Adrenal gland (tissue), 12 donors: Measurements from ENCODE around the gene NDUFB10. TPM values are rescaled to one million over a fixed set of nuclear protein-coding genes. Genes with fewer than 3 reads are reported as not detected.
"Not testable (repeated sequence)": the region's sequence is repeated elsewhere in the genome, so short reads cannot be mapped to it uniquely, and the experiment has no call there.

Experiments
- DNase-seq, 7 donors: peaks; one replicate each; pipeline ENCODE4 v3.0.0-alpha.2; 2019 to 2020
- H3K27ac ChIP-seq, 5 donors: fragments of 200-600 bp; sonication (generic) in 4 of 5; 1 replicate in 3 of 5; 2 replicates in 2 of 5; pipeline versions ENCODE4 v1.5.1 to v1.8.0; 2016 to 2020; ENCODE audit warnings: mild to moderate bottlenecking in 1 of 5
- H3K27me3 ChIP-seq: fragments of 200-600 bp; 2 replicates; pipeline ENCODE4 v1.8.0; 2021
- H3K36me3 ChIP-seq, 2 donors: fragments of 200-600 bp; replicated peaks in 1 of 2; 1 replicate in 1 of 2; 2 replicates in 1 of 2; pipeline versions ENCODE4 v1.5.1 to v1.8.0; 2018 to 2022
- H3K4me1 ChIP-seq, 2 donors: fragments of 200-600 bp; replicated peaks in 1 of 2; 1 replicate in 1 of 2; 2 replicates in 1 of 2; pipeline versions ENCODE4 v1.5.1 to v1.8.0; 2018 to 2021
- H3K4me3 ChIP-seq, 4 donors: fragments of 200-600 bp; sonication (generic) in 3 of 4; one replicate each; pipeline ENCODE4 v1.5.1; 2016 to 2018
- H3K9me3 ChIP-seq, 3 donors: fragments of 200-600 bp; sonication (generic) in 1 of 3; replicated peaks in 1 of 3; 1 replicate in 2 of 3; 2 replicates in 1 of 3; pipeline versions ENCODE4 v1.5.1 to v1.8.0; 2016 to 2021
- POLR2A ChIP-seq, 2 donors: fragments of 450-650 bp; IDR thresholded peaks; one replicate each; pipeline ENCODE4 v1.6.1; 2017; ENCODE audit warnings: antibody characterized with exemption in 2 of 2, mild to moderate bottlenecking in 2 of 2, moderate library complexity in 1 of 2
- WGBS, 4 donors: extraction: QIAGEN DNeasy Blood & Tissue Kit in 2 of 4; methylation state at CpG; one replicate each; pipeline versions ENCODE4 v1.1.5 to v1.1.7; 2013 to 2017; 5-methylcytosine and 5-hydroxymethylcytosine counted together
- intact Hi-C, 2 donors: fragments of 100-400 bp; cut with DNase I; formaldehyde crosslinking; loops; one replicate each; pipeline versions ENCODE4 v1.14.1 to v1.15.0; 2022 to 2023
- polyA plus RNA-seq, 3 donors: library from polyadenylated mRNA; stranded (reverse); fragments of 200-250 nt in 2 of 3; fragments of 350-450 nt in 1 of 3; fragmentation: Illumina TruSeq in 1 of 3; extraction: RNeasy Lipid Tissue Mini Kit (QIAGEN cat#74804) in 1 of 3; gene quantifications; one replicate each; pipeline ENCODE4 v1.2.3, GENCODE V29; 2013 to 2014
- total RNA-seq, 9 donors: library from RNA; depleted of rRNA in 4 of 9; stranded (reverse); fragments of >200 nt in 4 of 9; fragments of 120-200 nt in 1 of 9; fragmentation: NEBNext Ultra II Directional in 1 of 9; extraction: Animal tissue kit (Norgen Biotek cat#: 25700) in 1 of 9; gene quantifications; one replicate each; pipeline versions ENCODE4 v1.1.0 to v1.2.4, GENCODE V29; 2013 to 2023
- TF ChIP-seq, protein P1 (sequence below), 6 experiments: fragments of 450-650 bp in 4 of 6; fragments of 200-600 bp in 2 of 6; sonication (generic) in 1 of 6; IDR thresholded peaks; 1 replicate in 5 of 6; 2 replicates in 1 of 6; pipeline versions ENCODE4 v1.5.1 to v1.8.0; 2016 to 2021; ENCODE audit warnings: antibody characterized with exemption in 6 of 6, mild to moderate bottlenecking in 2 of 6, moderate library complexity in 1 of 6
- donor health status: healthy with polysubstance abuse.
- donor health status: Bipolar disorder and iron deficiency.
- donor health status: DM: yes; HTN: yes; CAD: no.
- donor health status: DM: no; HTN: no; CAD: no.
- donor health status: DM: no; HTN: no; CAD: no.
- donor health status: DM: yes; HTN: yes; CAD: no.

Gene NDUFB10
- total and polyA plus RNA-seq, 12 donors, result 109 to 298 (median 175) TPM

DNA sequence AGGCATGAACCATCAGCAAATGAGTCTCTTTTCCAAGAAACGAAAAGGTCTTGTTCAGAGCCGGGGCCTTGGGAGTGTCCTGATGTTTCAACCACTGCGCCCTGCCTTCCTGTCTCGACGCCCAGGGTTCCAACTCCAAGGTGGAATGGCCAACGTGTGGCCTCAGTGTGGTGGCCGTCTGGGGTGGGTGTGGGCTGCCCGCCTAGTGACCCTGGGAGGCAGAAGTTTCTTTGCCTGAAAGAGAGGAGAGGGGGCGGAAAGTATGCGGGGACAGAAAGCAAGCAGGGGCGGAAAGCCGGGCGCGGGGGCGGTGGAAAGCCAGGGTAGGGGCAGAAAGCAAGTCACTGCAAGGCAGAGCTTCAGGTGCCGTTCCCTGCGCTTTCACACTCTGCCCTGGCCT lies 20.4 kb upstream of the NDUFB10 start:
- peaks cover 7 to 11% of the 10 kb centered on the region in 2 donors for H3K4me1 ChIP-seq
- H3K4me3 ChIP-seq, result no peak overlapping the region
- 85 to 91% (median 87%) methylated on average over 14 to 17 of the region's 17 CpGs for WGBS, 4 donors
- TF ChIP-seq, protein P1, sequence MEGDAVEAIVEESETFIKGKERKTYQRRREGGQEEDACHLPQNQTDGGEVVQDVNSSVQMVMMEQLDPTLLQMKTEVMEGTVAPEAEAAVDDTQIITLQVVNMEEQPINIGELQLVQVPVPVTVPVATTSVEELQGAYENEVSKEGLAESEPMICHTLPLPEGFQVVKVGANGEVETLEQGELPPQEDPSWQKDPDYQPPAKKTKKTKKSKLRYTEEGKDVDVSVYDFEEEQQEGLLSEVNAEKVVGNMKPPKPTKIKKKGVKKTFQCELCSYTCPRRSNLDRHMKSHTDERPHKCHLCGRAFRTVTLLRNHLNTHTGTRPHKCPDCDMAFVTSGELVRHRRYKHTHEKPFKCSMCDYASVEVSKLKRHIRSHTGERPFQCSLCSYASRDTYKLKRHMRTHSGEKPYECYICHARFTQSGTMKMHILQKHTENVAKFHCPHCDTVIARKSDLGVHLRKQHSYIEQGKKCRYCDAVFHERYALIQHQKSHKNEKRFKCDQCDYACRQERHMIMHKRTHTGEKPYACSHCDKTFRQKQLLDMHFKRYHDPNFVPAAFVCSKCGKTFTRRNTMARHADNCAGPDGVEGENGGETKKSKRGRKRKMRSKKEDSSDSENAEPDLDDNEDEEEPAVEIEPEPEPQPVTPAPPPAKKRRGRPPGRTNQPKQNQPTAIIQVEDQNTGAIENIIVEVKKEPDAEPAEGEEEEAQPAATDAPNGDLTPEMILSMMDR (IDR thresholded peaks at IDR 0.05), result no peak
- TF ChIP-seq POLR2A (IDR thresholded peaks at IDR 0.05), result no peak
- DNase-seq, result no peak
- no peaks in the 10 kb centered on the region for H3K27me3 ChIP-seq
- intact Hi-C loops, result no loop called here
- H3K27ac ChIP-seq, result no peak overlapping the region
- H3K36me3 ChIP-seq, result peaks cover 0 to 30% of the 10 kb centered on the region in 2 donors
- H3K9me3 ChIP-seq, result no peaks in the 10 kb centered on the region

GRCh38 chr16:1939833-1940232 lies 19.5 kb upstream of the NDUFB10 start:
- intact Hi-C loops, H3K27me3 ChIP-seq, DNase-seq, H3K27ac ChIP-seq, H3K4me3 ChIP-seq, H3K9me3 ChIP-seq: not testable (repeated sequence)
- peaks cover 7 to 11% of the 10 kb centered on the region in 2 donors for H3K4me1 ChIP-seq
- WGBS, 4 donors, result 93 to 97% (median 95%) methylated on average over 8 of the region's 8 CpGs
- H3K36me3 ChIP-seq, result peaks cover 0 to 30% of the 10 kb centered on the region in 2 donors

DNA sequence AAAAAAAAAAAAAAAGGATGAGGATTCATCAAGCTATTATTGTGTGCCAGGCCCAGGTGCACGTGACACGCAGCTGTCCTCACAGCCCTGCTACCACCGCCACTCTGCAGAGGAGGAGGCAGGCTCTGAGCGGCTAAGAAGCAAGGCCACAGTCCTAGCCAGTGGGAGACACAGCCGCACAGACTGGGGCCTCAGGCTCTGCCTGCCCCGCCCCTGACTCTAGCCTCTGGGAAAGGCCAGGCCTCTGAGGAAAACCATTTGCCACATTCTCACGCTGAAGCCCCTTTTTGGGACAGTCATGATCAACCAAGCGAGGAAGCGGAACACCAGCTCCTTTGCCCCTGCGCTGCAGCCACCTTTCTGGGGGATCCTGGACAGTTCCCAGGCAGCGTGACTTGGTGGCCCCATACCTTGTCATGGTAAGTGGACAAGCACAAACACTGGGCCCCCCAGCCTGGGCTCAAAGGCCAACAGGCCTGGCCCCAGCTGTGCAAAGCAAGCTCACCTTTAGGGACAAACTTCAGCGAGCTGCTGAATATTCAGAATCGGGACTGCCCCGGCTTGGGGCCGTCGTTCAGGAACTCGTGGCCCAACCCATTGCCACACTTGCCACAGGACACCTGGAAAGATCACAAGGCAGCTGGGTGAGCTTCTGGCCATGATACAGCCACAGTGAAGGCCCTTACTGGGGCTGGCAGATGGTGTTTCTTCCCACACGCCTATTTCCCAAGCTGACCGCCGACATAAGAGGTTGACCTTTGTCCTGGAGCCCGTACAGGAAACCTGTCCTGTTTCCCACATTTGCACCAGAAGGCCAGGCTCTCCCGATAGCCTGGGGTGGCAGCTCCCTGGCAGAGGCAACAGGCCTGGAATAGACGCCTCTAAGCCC lies 18.8 kb upstream of the NDUFB10 start:
- intact Hi-C loops, result no loop called here
- H3K9me3 ChIP-seq, result no peaks in the 10 kb centered on the region
- no peak overlapping the region for H3K27ac ChIP-seq
- 86 to 95% (median 89%) methylated on average over 22 to 23 of the region's 23 CpGs for WGBS, 4 donors
- H3K4me1 ChIP-seq, result peaks cover 7 to 11% of the 10 kb centered on the region in 2 donors
- H3K36me3 ChIP-seq, result peaks cover 0 to 30% of the 10 kb centered on the region in 2 donors
- no peaks in the 10 kb centered on the region for H3K27me3 ChIP-seq
- no peak for DNase-seq
- no peak for TF ChIP-seq POLR2A (IDR thresholded peaks at IDR 0.05)
- TF ChIP-seq, protein P1 (IDR thresholded peaks at IDR 0.05), result no peak
- H3K4me3 ChIP-seq, result no peak overlapping the region

- Histone ChIP-seq H3K27ac (no peak overlapping the region), H3K4me1 (peaks cover 7 to 11% of the 10 kb centered on the region in 2 donors), H3K9me3 (no peaks in the 10 kb centered on the region), H3K27me3 (no peaks in the 10 kb centered on the region), H3K36me3 (peaks cover 0 to 30% of the 10 kb centered on the region in 2 donors), H3K4me3 (no peak overlapping the region)
- intact Hi-C loops, result no loop called here
- TF ChIP-seq, protein P1 (IDR thresholded peaks at IDR 0.05), result no peak
- TF ChIP-seq POLR2A (IDR thresholded peaks at IDR 0.05), result no peak
- DNase-seq, result no peak
- WGBS, 4 donors, result 87 to 91% (median 89%) methylated on average over 20 to 30 of the region's 30 CpGs
Observed at GRCh38 chr16:1941162-1942046, 17.9 kb upstream of the NDUFB10 start.
